Measurements from ENCODE around the gene RHBDD2.
A peak's percentile ranks its signal among the peaks of the same experiment; 100 is the strongest.

The RHBDD2 gene

GRCh38 chr7:75921479-75921878, 42.6 kb downstream of the RHBDD2 start:
- DNase-seq, result no peak

- no peak for DNase-seq
Observed at GRCh38 chr7:75922966-75923603, 44.3 kb downstream of the RHBDD2 start.

GRCh38 chr7:75924256-75924655, 45.4 kb downstream of the RHBDD2 start:
- DNase-seq, result no peak

- DNase-seq, result no peak
Observed at GRCh38 chr7:75924889-75925288, 46.1 kb downstream of the RHBDD2 start.

- DNase-seq, result no peak
Observed at GRCh38 chr7:75925717-75926435, 47.0 kb downstream of the RHBDD2 start.

- peak; percentile 39 for DNase-seq
Observed at GRCh38 chr7:75928568-75928914, 49.7 kb downstream of the RHBDD2 start.

- DNase-seq, result no peak
Observed at GRCh38 chr7:75931680-75932079, 52.8 kb downstream of the RHBDD2 start.

GRCh38 chr7:75937958-75938786, 59.3 kb downstream of the RHBDD2 start:
- DNase-seq, result no peak
